ENCODE data around the gene C7orf25. TPM values are rescaled to one million over a fixed set of nuclear protein-coding genes. Genes with fewer than 3 reads are reported as not detected.
"Not testable (repeated sequence)": the region's sequence is repeated elsewhere in the genome, so short reads cannot be mapped to it uniquely, and the experiment has no call there.

The C7orf25 gene
- total RNA-seq, 2 experiments from 2014 or later: 5.6 to 6.8 TPM

GRCh38 chr7:42886129-42886528 is 25.7 kb downstream of the C7orf25 start:
- POLR2A ChIA-PET: no interaction called here
- CTCF ChIA-PET: no interaction called here

- CTCF ChIA-PET, POLR2A ChIA-PET: not testable (repeated sequence)
Observed at GRCh38 chr7:42885183-42885582, 26.7 kb downstream of the C7orf25 start.

GRCh38 chr7:42883950-42884349 is 27.9 kb downstream of the C7orf25 start:
- ChIA-PET CTCF (no interaction called here), POLR2A (no interaction called here)

GRCh38 chr7:42880392-42880791 is 31.5 kb downstream of the C7orf25 start:
- POLR2A ChIA-PET: no interaction called here

GRCh38 chr7:42878303-42878702 is 33.6 kb downstream of the C7orf25 start:
- POLR2A ChIA-PET: no interaction called here
- CTCF ChIA-PET: interaction anchor here (0.6 to 1.1 kb wide), 2 partner anchors 15 to 36 kb away, joined by 3 to 4 read pairs; no protein-coding TSS in a partner anchor

More at GRCh38 chr7:42880392-42880791, 31.5 kb downstream of the C7orf25 start:
- CTCF ChIA-PET: no interaction called here

GRCh38 chr7:42877862-42878261 is 34.0 kb downstream of the C7orf25 start:
- ChIA-PET CTCF (interaction anchor here (1.1 kb wide), 1 partner anchor 14 kb away, joined by 4 read pairs; no protein-coding TSS in a partner anchor), POLR2A (no interaction called here)

- CTCF ChIA-PET: interaction anchor here (0.7 to 0.9 kb wide), 3 partner anchors 11 to 488 kb away, joined by 3 to 4 read pairs (median 3); no protein-coding TSS in a partner anchor
- POLR2A ChIA-PET: interaction anchor here (0.6 kb wide), 1 partner anchor 8 kb away, joined by 5 read pairs; no protein-coding TSS in a partner anchor
Observed at GRCh38 chr7:42876182-42877068, 35.4 kb downstream of the C7orf25 start.

- POLR2A ChIA-PET: no interaction called here
- CTCF ChIA-PET: interaction anchor here (1.0 kb wide), 1 partner anchor 26 kb away, joined by 6 read pairs; no protein-coding TSS in a partner anchor
Observed at GRCh38 chr7:42869131-42870020, 42.5 kb downstream of the C7orf25 start.

GRCh38 chr7:42868480-42868879 is 43.4 kb downstream of the C7orf25 start:
- ChIA-PET CTCF (interaction anchor here (0.7 kb wide), 1 partner anchor 730 kb away, joined by 4 read pairs; no protein-coding TSS in a partner anchor), POLR2A (interaction anchor here (0.6 kb wide), 1 partner anchor 8 kb away, joined by 5 read pairs; no protein-coding TSS in a partner anchor)

Other genes starting within 250 kb of the C7orf25 start
- gene PSMA2, start 20.1 kb upstream of the C7orf25 start, total RNA-seq: 100 to 1,000 TPM; 185 to 191 TPM
- 10 to 100 TPM; 72.5 to 77.2 TPM for gene MRPL32, start 20.3 kb upstream of the C7orf25 start, total RNA-seq
- not detected for gene HECW1, start 200.6 kb upstream of the C7orf25 start, total RNA-seq

All from activated CD8-positive, alpha-beta memory T cell treated with anti-CD3 and anti-CD28 coated beads for 36 hours (primary cell).